SU-DHL-6 (cell line): ENCODE results near the gene IVNS1ABP.

Experiments used
- EZH2phosphoT487 ChIP-seq: fragments of 200-600 bp; sonication (generic), shearing (Covaris generic); conservative IDR thresholded peaks from 2 replicates; pipeline ENCODE4 v1.6.1; 2018; ENCODE audit warnings: mild to moderate bottlenecking, antibody characterized with exemption, low read length, moderate library complexity, mixed read lengths
- TF ChIP-seq, protein P1 (sequence below): fragments of 200-600 bp; sonication (generic); IDR thresholded peaks from one replicate; pipeline ENCODE4 v1.5.1; 2017; ENCODE audit warnings: antibody characterized with exemption, mild to moderate bottlenecking, low read length, moderate library complexity; ENCODE audit not compliant: insufficient read depth, poor library complexity, severe bottlenecking

DNA sequence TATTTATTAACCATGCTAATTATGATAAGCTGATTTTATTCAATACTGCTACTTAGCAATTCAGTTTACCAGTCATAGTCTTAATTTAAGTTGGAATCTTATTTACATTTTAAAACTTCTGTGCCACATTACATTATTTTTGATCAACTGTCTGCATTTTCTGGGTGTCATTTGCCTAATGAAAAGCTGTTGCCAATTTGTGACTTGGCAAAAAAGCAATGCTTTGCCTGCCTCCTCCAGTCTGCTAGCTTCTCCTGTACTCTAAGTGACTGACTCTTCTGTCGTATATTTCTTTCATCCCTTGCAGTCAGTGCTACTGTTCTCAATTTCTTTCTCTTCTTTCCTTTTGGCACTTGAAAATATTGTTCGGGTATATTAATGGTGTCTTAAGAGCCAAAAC, 5.6 kb upstream of the IVNS1ABP start:
- TF ChIP-seq, protein P1, sequence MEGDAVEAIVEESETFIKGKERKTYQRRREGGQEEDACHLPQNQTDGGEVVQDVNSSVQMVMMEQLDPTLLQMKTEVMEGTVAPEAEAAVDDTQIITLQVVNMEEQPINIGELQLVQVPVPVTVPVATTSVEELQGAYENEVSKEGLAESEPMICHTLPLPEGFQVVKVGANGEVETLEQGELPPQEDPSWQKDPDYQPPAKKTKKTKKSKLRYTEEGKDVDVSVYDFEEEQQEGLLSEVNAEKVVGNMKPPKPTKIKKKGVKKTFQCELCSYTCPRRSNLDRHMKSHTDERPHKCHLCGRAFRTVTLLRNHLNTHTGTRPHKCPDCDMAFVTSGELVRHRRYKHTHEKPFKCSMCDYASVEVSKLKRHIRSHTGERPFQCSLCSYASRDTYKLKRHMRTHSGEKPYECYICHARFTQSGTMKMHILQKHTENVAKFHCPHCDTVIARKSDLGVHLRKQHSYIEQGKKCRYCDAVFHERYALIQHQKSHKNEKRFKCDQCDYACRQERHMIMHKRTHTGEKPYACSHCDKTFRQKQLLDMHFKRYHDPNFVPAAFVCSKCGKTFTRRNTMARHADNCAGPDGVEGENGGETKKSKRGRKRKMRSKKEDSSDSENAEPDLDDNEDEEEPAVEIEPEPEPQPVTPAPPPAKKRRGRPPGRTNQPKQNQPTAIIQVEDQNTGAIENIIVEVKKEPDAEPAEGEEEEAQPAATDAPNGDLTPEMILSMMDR = no peak
- no peak for TF ChIP-seq EZH2phosphoT487
